ENCODE measurements around the gene NELL1. TPM values are rescaled to one million over a fixed set of nuclear protein-coding genes. Genes with fewer than 3 reads are reported as not detected.
"Not testable (repeated sequence)": the region's sequence is repeated elsewhere in the genome, so short reads cannot be mapped to it uniquely, and the experiment has no call there.

Gene NELL1
- total and polyA plus RNA-seq, 8 donors: 0.24 to 1.8 (median 0.71) TPM; not detected in 2

GRCh38 chr11:21133244-21133643 is 463.9 kb downstream of the NELL1 start:
- no peaks in the 10 kb centered on the region for H3K4me1 ChIP-seq
- no peak for DNase-seq

GRCh38 chr11:21133722-21134121 is 464.3 kb downstream of the NELL1 start:
- ATAC-seq (no peak), DNase-seq (no peak)
- no peak for TF ChIP-seq CTCF (IDR thresholded peaks at IDR 0.05)
- no peaks in the 10 kb centered on the region for H3K27me3 ChIP-seq
- no peaks in the 10 kb centered on the region for H3K9me3 ChIP-seq
- no peaks in the 10 kb centered on the region for H3K4me1 ChIP-seq
- H3K4me3 ChIP-seq: no peak overlapping the region
- H3K36me3 ChIP-seq: no peaks in the 10 kb centered on the region
- intact Hi-C loops (cut with DNase I): no loop called here
- H3K27ac ChIP-seq: no peak overlapping the region

More at GRCh38 chr11:21133244-21133643, 463.9 kb downstream of the NELL1 start:
- no peak for TF ChIP-seq CTCF (IDR thresholded peaks at IDR 0.05)
- ATAC-seq: no peak
- H3K27me3 ChIP-seq: no peaks in the 10 kb centered on the region
- no peak overlapping the region for H3K27ac ChIP-seq
- H3K36me3 ChIP-seq: no peaks in the 10 kb centered on the region
- intact Hi-C loops (cut with DNase I): no loop called here
- no peaks in the 10 kb centered on the region for H3K9me3 ChIP-seq
- no peak overlapping the region for H3K4me3 ChIP-seq

GRCh38 chr11:21137803-21138202 is 468.4 kb downstream of the NELL1 start:
- no peak overlapping the region for H3K4me3 ChIP-seq
- no peaks in the 10 kb centered on the region for H3K4me1 ChIP-seq
- intact Hi-C loops (cut with DNase I): no loop called here
- DNase-seq (no peak), ATAC-seq (no peak)
- TF ChIP-seq CTCF (IDR thresholded peaks at IDR 0.05): no peak
- no peak overlapping the region for H3K27ac ChIP-seq
- no peaks in the 10 kb centered on the region for H3K36me3 ChIP-seq
- no peaks in the 10 kb centered on the region for H3K27me3 ChIP-seq
- H3K9me3 ChIP-seq: no peaks in the 10 kb centered on the region

GRCh38 chr11:21141557-21141956 is 472.2 kb downstream of the NELL1 start:
- not testable (repeated sequence) for H3K27me3 ChIP-seq, ATAC-seq

GRCh38 chr11:21142007-21142406 is 472.6 kb downstream of the NELL1 start:
- TF ChIP-seq CTCF (IDR thresholded peaks at IDR 0.05): no peak
- intact Hi-C loops (cut with DNase I): no loop called here
- Histone ChIP-seq H3K4me1 (no peaks in the 10 kb centered on the region), H3K36me3 (no peaks in the 10 kb centered on the region), H3K9me3 (no peaks in the 10 kb centered on the region), H3K4me3 (no peak overlapping the region), H3K27me3 (no peaks in the 10 kb centered on the region), H3K27ac (no peak overlapping the region)
- ATAC-seq (no peak), DNase-seq (no peak)

More at GRCh38 chr11:21141557-21141956, 472.2 kb downstream of the NELL1 start:
- DNase-seq; H3K36me3 ChIP-seq; H3K4me1 ChIP-seq; intact Hi-C loops (cut with DNase I); H3K4me3 ChIP-seq; H3K27ac ChIP-seq; H3K9me3 ChIP-seq: not testable (repeated sequence)

GRCh38 chr11:21144531-21144930 is 475.1 kb downstream of the NELL1 start:
- DNase-seq (no peak), ATAC-seq (no peak)
- intact Hi-C loops (cut with DNase I): no loop called here
- Histone ChIP-seq H3K4me3 (no peak overlapping the region), H3K9me3 (no peaks in the 10 kb centered on the region), H3K36me3 (no peaks in the 10 kb centered on the region), H3K27me3 (no peaks in the 10 kb centered on the region), H3K4me1 (no peaks in the 10 kb centered on the region), H3K27ac (no peak overlapping the region)
- no peak for TF ChIP-seq CTCF (IDR thresholded peaks at IDR 0.05)
